Stomach (tissue), 19 donors: Measurements from ENCODE around the gene TERB2. TPM values are rescaled to one million over a fixed set of nuclear protein-coding genes. Genes with fewer than 3 reads are reported as not detected.
"Not testable (repeated sequence)": the region's sequence is repeated elsewhere in the genome, so short reads cannot be mapped to it uniquely, and the experiment has no call there.

ENCODE experiments used
- DNase-seq, 2 donors: peaks; one replicate each; pipeline versions ENCODE4 v3.0.0 to v3.0.0-alpha.2; 2013 to 2019
- H3K27ac ChIP-seq, 5 donors: fragments of 200-600 bp in 4 of 5; sonication (generic) in 4 of 5; one replicate each; pipeline ENCODE4 v1.5.1; 2013 to 2019; ENCODE audit warnings: mild to moderate bottlenecking in 1 of 5, moderate library complexity in 1 of 5
- H3K27me3 ChIP-seq, 3 donors: fragments of 200-600 bp; sonication (generic); one replicate each; pipeline ENCODE4 v1.5.1; 2017 to 2019; ENCODE audit warnings: mixed run types in 1 of 3
- H3K36me3 ChIP-seq, 4 donors: fragments of 200-600 bp; sonication (generic); 1 replicate in 3 of 4; 2 replicates in 1 of 4; pipeline ENCODE4 v1.5.1; 2016 to 2019
- H3K4me1 ChIP-seq, 4 donors: fragments of 200-600 bp; sonication (generic); one replicate each; pipeline ENCODE4 v1.5.1; 2016 to 2019
- H3K4me3 ChIP-seq, 4 donors: fragments of 200-600 bp; sonication (generic) in 3 of 4; one replicate each; pipeline ENCODE4 v1.5.1; 2016 to 2019; ENCODE audit warnings: mild to moderate bottlenecking in 1 of 4
- H3K9me3 ChIP-seq, 4 donors: fragments of 200-600 bp; sonication (generic); one replicate each; pipeline ENCODE4 v1.5.1; 2016 to 2019
- CTCF ChIP-seq, 7 experiments: fragments of 450-650 bp in 4 of 7; fragments of 200-600 bp in 3 of 7; sonication (generic) in 3 of 7; IDR thresholded peaks; one replicate each; pipeline ENCODE4 v1.5.1; 2016 to 2019; ENCODE audit warnings: antibody characterized with exemption in 7 of 7, control low read depth in 2 of 7, mild to moderate bottlenecking in 1 of 7
- EP300 ChIP-seq: sonication (generic); formaldehyde crosslinking; IDR thresholded peaks from one replicate; pipeline ENCODE4 v1.6.1; 2017; ENCODE audit warnings: antibody characterized with exemption
- POLR2A ChIP-seq, 4 donors: fragments of 450-650 bp; IDR thresholded peaks; one replicate each; pipeline ENCODE4 v1.6.1; 2016; ENCODE audit warnings: antibody characterized with exemption in 4 of 4, control low read depth in 2 of 4, mild to moderate bottlenecking in 1 of 4, moderate library complexity in 1 of 4
- POLR2AphosphoS5 ChIP-seq, 3 donors: sonication (generic); formaldehyde crosslinking; IDR thresholded peaks; one replicate each; pipeline ENCODE4 v1.6.1; 2016; ENCODE audit warnings: antibody characterized with exemption in 3 of 3
- WGBS, 5 donors: extraction: QIAGEN DNeasy Blood & Tissue Kit in 3 of 5; methylation state at CpG; one replicate each; pipeline versions ENCODE4 v1.1.5 to v1.1.7; 2013 to 2018; 5-methylcytosine and 5-hydroxymethylcytosine counted together
- intact Hi-C: fragments of 100-400 bp; cut with DNase I; formaldehyde crosslinking; loops from one replicate; pipeline ENCODE4 v1.15.1; 2023; ENCODE audit warnings: low total_unique reads
- long read RNA-seq, 10 donors: transcript quantifications; one replicate each; lab custom pipeline, GENCODE V29; 2026
- polyA plus RNA-seq, 3 donors: library from polyadenylated mRNA; stranded (reverse); fragments of 200-250 nt; gene quantifications; one replicate each; pipeline ENCODE4 v1.2.3, GENCODE V29; 2013
- total RNA-seq, 5 donors: library from RNA; depleted of rRNA; stranded (reverse); fragments of >200 nt; gene quantifications; one replicate each; pipeline versions ENCODE4 v1.1.0 to v1.2.3, GENCODE V29; 2014 to 2016
- donor health status: healthy with polysubstance abuse.
- donor health status: Bipolar disorder and iron deficiency.
- donor health status: healthy.

The TERB2 gene, protein sequence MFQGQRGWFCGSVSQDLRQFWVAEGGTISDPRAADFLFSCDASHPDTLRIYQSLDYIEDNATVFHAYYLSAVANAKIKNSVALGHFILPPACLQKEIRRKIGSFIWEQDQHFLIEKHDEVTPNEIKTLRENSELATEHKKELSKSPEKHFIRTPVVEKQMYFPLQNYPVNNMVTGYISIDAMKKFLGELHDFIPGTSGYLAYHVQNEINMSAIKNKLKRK
- total RNA-seq, result not detected
- polyA plus RNA-seq, result not detected
- long read RNA-seq, donor 1, result 0 reads
- long read RNA-seq, donor 2, result 0 reads
- long read RNA-seq, donor 3, result 0 reads
- long read RNA-seq, donor 4, result 0 reads
- long read RNA-seq, donor 5, result 0 reads
- long read RNA-seq, donor 6, result 0 reads
- long read RNA-seq, donor 7, result 0 reads
- long read RNA-seq, donor 8, result 0 reads
- long read RNA-seq, donor 9, result 0 reads
- long read RNA-seq, donor 10, result 0 reads

DNA sequence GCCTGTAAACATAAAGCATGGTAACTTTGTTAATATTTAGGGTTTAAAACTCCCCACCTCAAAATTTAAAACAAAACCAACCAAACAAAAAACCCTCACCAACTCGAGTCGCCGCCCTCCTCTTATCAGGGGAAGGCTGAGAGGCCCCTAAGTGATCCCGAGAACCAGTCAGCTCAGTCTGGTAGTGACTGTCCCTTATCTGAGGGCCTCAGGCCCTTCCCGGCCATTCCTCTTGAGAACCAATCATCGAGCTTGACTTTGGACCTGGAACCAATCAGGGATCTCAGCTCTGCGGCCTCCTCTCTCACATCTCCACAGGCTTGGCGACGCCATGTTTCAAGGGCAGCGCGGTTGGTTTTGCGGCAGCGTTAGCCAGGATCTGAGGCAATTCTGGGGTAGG lies at the start of gene TERB2:
TSS of gene TERB2 (plus strand) at position 300 of the 400 bp plus-strand sequence. CDS start at position 332, 32 bp downstream.
- DNase-seq, result no peak
- no peaks in the 10 kb centered on the region for H3K36me3 ChIP-seq
- intact Hi-C loops, result no loop called here
- 90 to 95% (median 92%) methylated on average over 13 of the region's 13 CpGs for WGBS, 5 donors
- H3K27ac ChIP-seq, result no peak within 1 kb of the TSS
- TF ChIP-seq POLR2A (IDR thresholded peaks at IDR 0.05), result no peak
- no peak for TF ChIP-seq EP300
- TF ChIP-seq CTCF (IDR thresholded peaks at IDR 0.05), result no peak
- no peak for TF ChIP-seq POLR2AphosphoS5 (IDR thresholded peaks at IDR 0.05)
- no peak within 1 kb of the TSS for H3K4me3 ChIP-seq
- no peaks in the 10 kb centered on the region for H3K27me3 ChIP-seq
- H3K9me3 ChIP-seq, result no peaks in the 10 kb centered on the region
- H3K4me1 ChIP-seq, result peaks cover 0 to 5% (median 0%) of the 10 kb centered on the region in 4 donors

DNA sequence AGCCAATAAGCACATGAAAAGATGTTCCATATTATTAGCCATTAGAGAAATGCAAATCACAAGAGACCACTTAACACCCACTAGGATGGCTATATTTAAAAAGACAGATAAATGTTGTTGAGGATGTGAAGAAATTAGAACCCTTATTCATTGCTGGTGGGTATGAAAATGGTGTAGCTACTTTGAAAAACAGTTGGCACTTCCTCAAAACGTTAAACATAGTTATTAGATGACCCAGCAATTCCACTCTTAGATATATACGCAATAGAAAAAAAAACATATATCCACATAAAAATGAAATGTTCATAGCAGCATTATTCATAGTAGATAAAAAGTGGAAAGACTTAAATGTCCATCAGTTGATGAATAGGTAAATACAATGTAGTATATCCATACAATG lies 47.1 kb upstream of the TERB2 start:
- no peak overlapping the region for H3K4me3 ChIP-seq
- H3K4me1 ChIP-seq, result peaks cover 0 to 11% (median 3%) of the 10 kb centered on the region in 4 donors
- intact Hi-C loops, result no loop called here
- no peak overlapping the region for H3K27ac ChIP-seq
- DNase-seq, result no peak
- H3K27me3 ChIP-seq, result no peaks in the 10 kb centered on the region
- no peaks in the 10 kb centered on the region for H3K36me3 ChIP-seq
- TF ChIP-seq POLR2AphosphoS5 (IDR thresholded peaks at IDR 0.05), result no peak
- no peak for TF ChIP-seq POLR2A (IDR thresholded peaks at IDR 0.05)
- no peak for TF ChIP-seq CTCF (IDR thresholded peaks at IDR 0.05)
- no peak for TF ChIP-seq EP300
- H3K9me3 ChIP-seq, result no peaks in the 10 kb centered on the region
- WGBS, 5 donors, result 56 to 65% (median 58%) methylated on average over 2 of the region's 2 CpGs

- Histone ChIP-seq H3K4me3 (no peak overlapping the region), H3K36me3 (no peaks in the 10 kb centered on the region), H3K9me3 (no peaks in the 10 kb centered on the region), H3K27ac (no peak overlapping the region), H3K4me1 (peaks cover 0 to 11% (median 3%) of the 10 kb centered on the region in 4 donors), H3K27me3 (no peaks in the 10 kb centered on the region)
- TF ChIP-seq POLR2A (IDR thresholded peaks at IDR 0.05), result no peak
- no peak for TF ChIP-seq POLR2AphosphoS5 (IDR thresholded peaks at IDR 0.05)
- no peak for TF ChIP-seq EP300
- TF ChIP-seq CTCF (IDR thresholded peaks at IDR 0.05), result no peak
- intact Hi-C loops, result no loop called here
- no peak for DNase-seq
Observed at GRCh38 chr15:44910981-44911625, 45.4 kb upstream of the TERB2 start.

- H3K4me3 ChIP-seq, H3K9me3 ChIP-seq, DNase-seq, intact Hi-C loops, H3K36me3 ChIP-seq, H3K27me3 ChIP-seq, H3K27ac ChIP-seq: not testable (repeated sequence)
- H3K4me1 ChIP-seq, result peaks cover 0 to 11% (median 3%) of the 10 kb centered on the region in 4 donors
- 47 to 70% (median 68%) methylated on average over 1 of the region's 1 CpG for WGBS, 5 donors
Observed at GRCh38 chr15:44912186-44912585, 44.3 kb upstream of the TERB2 start.
